Measurements from ENCODE around the gene AMDHD2. TPM values are rescaled to one million over a fixed set of nuclear protein-coding genes. Genes with fewer than 3 reads are reported as not detected.

Gene AMDHD2
- total and polyA plus RNA-seq, 2 of the 13 experiments (the other 11 are each of a cell fraction or from before 2014, with no cell fraction given) = 33.5 to 39.1 TPM

DNA sequence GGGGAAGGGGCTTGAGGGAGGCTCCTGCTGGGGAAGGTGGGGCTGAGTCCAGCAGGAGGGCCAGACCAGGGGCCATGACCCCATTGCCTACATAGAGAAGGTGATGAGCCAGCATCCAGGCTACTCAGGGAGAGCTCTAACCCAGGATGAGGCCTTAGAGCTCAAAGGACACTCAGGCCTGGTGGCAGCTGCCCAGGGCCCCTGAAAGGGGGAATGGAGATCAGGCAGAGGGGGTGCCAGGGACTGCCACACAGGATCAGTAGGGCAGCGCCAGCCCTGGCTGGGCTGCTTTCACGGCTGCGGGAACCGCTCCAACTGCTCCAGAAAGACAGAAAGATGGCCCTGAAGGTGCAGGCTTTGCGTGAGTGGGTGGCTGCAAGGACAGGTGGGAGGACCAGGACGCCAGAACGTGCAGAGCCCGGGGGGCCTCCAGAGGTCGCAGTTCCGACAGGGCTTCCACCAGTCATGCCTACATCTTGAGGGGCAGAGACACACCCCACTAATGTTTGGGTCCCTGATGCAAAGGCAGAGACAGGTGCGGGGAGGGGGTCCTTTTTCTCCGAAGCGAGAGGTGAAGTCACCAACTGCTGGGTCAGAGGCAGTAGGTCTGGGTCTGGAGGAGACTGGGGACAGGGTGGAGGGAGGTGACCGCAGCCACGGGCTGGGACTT lies 7.3 kb upstream of the AMDHD2 start (continued):
- no peak for TF ChIP-seq ZNF121 (CRISPR knock-in tag; IDR thresholded peaks at IDR 0.05)
- no peak for TF ChIP-seq CHD2 (IDR thresholded peaks at IDR 0.05; ENCODE audit: low read depth, low read length)
- peak; percentile 66; the same call in 1 of the 2 replicates for TF ChIP-seq HOXA5 (CRISPR knock-in tag; IDR thresholded peaks at IDR 0.05)
- TF ChIP-seq ZNF329 (CRISPR knock-in tag; IDR thresholded peaks at IDR 0.05; ENCODE audit: low read depth) = 0 out of 2 replicates have a peak, but pooled peaks have one; percentile 14
- peak; percentile 13; the same call in 1 of the 2 replicates for TF ChIP-seq KAT8 (CRISPR knock-in tag; IDR thresholded peaks at IDR 0.05)
- TF ChIP-seq ZEB1 (IDR thresholded peaks at IDR 0.05; ENCODE audit: insufficient replicate concordance, low read depth) = peak; percentile 84
- TF ChIP-seq DMAP1 (CRISPR knock-in tag; IDR thresholded peaks at IDR 0.05) = no peak
- TF ChIP-seq ZNF782 (CRISPR knock-in tag; IDR thresholded peaks at IDR 0.05; ENCODE audit: borderline replicate concordance) = 0 out of 2 replicates have a peak, but pooled peaks have one; percentile 41
- no peak for TF ChIP-seq ZNF891 (CRISPR knock-in tag; IDR thresholded peaks at IDR 0.05)
- TF ChIP-seq ZNF839 (CRISPR knock-in tag; IDR thresholded peaks at IDR 0.05; ENCODE audit: borderline replicate concordance) = peak; percentile 24; the same call in 1 of the 2 replicates
- peak; percentile 27 for TF ChIP-seq XRCC5 (optimal IDR thresholded peaks at IDR 0.05; ENCODE audit: low read length)
- no peak for TF ChIP-seq NFIC (IDR thresholded peaks at IDR 0.05; ENCODE audit: low read length)
- TF ChIP-seq RELA (CRISPR knock-in tag; IDR thresholded peaks at IDR 0.05) = no peak
- TF ChIP-seq, protein P1, sequence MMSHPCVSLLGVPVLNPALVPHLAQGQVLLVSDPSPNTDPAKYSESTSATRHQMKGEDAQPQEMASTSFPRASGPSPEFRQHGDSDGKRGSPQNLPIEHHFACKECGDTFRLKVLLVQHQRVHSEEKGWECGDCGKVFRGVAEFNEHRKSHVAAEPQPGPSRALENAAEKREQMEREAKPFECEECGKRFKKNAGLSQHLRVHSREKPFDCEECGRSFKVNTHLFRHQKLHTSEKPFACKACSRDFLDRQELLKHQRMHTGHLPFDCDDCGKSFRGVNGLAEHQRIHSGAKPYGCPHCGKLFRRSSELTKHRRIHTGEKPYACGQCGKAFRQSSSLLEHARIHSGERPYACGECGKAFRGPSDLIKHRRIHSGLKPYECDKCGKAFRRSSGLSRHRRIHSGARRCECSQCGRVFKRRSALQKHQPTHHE (CRISPR knock-in tag; IDR thresholded peaks at IDR 0.05; ENCODE audit: borderline replicate concordance) = no peak
- 0 out of 2 replicates have a peak, but pooled peaks have one; percentile 10 for TF ChIP-seq AKAP8 (CRISPR knock-in tag; IDR thresholded peaks at IDR 0.05)
- 0 out of 4 replicates have a peak, but pooled peaks of 1 of the 2 experiments have one; percentile 23 for TF ChIP-seq POLR2A (IDR thresholded peaks at IDR 0.05; ENCODE audit: insufficient read depth in 1 of 2, low read depth in 2 of 2, low read length in 2 of 2)
- TF ChIP-seq SALL2 (CRISPR knock-in tag; IDR thresholded peaks at IDR 0.05) = 0 out of 2 replicates have a peak, but pooled peaks have one; percentile 4
- TF ChIP-seq, protein P2, sequence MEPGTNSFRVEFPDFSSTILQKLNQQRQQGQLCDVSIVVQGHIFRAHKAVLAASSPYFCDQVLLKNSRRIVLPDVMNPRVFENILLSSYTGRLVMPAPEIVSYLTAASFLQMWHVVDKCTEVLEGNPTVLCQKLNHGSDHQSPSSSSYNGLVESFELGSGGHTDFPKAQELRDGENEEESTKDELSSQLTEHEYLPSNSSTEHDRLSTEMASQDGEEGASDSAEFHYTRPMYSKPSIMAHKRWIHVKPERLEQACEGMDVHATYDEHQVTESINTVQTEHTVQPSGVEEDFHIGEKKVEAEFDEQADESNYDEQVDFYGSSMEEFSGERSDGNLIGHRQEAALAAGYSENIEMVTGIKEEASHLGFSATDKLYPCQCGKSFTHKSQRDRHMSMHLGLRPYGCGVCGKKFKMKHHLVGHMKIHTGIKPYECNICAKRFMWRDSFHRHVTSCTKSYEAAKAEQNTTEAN (CRISPR knock-in tag; conservative IDR thresholded peaks at IDR 0.05) = no peak
- TF ChIP-seq, protein P3, sequence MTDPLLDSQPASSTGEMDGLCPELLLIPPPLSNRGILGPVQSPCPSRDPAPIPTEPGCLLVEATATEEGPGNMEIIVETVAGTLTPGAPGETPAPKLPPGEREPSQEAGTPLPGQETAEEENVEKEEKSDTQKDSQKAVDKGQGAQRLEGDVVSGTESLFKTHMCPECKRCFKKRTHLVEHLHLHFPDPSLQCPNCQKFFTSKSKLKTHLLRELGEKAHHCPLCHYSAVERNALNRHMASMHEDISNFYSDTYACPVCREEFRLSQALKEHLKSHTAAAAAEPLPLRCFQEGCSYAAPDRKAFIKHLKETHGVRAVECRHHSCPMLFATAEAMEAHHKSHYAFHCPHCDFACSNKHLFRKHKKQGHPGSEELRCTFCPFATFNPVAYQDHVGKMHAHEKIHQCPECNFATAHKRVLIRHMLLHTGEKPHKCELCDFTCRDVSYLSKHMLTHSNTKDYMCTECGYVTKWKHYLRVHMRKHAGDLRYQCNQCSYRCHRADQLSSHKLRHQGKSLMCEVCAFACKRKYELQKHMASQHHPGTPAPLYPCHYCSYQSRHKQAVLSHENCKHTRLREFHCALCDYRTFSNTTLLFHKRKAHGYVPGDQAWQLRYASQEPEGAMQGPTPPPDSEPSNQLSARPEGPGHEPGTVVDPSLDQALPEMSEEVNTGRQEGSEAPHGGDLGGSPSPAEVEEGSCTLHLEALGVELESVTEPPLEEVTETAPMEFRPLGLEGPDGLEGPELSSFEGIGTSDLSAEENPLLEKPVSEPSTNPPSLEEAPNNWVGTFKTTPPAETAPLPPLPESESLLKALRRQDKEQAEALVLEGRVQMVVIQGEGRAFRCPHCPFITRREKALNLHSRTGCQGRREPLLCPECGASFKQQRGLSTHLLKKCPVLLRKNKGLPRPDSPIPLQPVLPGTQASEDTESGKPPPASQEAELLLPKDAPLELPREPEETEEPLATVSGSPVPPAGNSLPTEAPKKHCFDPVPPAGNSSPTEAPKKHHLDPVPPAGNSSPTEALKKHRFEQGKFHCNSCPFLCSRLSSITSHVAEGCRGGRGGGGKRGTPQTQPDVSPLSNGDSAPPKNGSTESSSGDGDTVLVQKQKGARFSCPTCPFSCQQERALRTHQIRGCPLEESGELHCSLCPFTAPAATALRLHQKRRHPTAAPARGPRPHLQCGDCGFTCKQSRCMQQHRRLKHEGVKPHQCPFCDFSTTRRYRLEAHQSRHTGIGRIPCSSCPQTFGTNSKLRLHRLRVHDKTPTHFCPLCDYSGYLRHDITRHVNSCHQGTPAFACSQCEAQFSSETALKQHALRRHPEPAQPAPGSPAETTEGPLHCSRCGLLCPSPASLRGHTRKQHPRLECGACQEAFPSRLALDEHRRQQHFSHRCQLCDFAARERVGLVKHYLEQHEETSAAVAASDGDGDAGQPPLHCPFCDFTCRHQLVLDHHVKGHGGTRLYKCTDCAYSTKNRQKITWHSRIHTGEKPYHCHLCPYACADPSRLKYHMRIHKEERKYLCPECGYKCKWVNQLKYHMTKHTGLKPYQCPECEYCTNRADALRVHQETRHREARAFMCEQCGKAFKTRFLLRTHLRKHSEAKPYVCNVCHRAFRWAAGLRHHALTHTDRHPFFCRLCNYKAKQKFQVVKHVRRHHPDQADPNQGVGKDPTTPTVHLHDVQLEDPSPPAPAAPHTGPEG (CRISPR knock-in tag; IDR thresholded peaks at IDR 0.05) = 0 out of 2 replicates have a peak, but pooled peaks have one; percentile 5
- TF ChIP-seq, protein P4, sequence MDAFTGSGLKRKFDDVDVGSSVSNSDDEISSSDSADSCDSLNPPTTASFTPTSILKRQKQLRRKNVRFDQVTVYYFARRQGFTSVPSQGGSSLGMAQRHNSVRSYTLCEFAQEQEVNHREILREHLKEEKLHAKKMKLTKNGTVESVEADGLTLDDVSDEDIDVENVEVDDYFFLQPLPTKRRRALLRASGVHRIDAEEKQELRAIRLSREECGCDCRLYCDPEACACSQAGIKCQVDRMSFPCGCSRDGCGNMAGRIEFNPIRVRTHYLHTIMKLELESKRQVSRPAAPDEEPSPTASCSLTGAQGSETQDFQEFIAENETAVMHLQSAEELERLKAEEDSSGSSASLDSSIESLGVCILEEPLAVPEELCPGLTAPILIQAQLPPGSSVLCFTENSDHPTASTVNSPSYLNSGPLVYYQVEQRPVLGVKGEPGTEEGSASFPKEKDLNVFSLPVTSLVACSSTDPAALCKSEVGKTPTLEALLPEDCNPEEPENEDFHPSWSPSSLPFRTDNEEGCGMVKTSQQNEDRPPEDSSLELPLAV (CRISPR knock-in tag; conservative IDR thresholded peaks at IDR 0.05; ENCODE audit: low read depth) = no peak
- TF ChIP-seq HDAC1 (CRISPR knock-in tag; IDR thresholded peaks at IDR 0.05) = peak; percentile 81
